Skeletal muscle satellite cell (primary cell): ENCODE measurements around the gene KIF5C. TPM values are rescaled to one million over a fixed set of nuclear protein-coding genes. Genes with fewer than 3 reads are reported as not detected.
"Not testable (repeated sequence)": the region's sequence is repeated elsewhere in the genome, so short reads cannot be mapped to it uniquely, and the experiment has no call there.

Source experiments
- H3K27me3 ChIP-seq: 2 replicates; pipeline ENCODE4 v1.7.0; 2013; ENCODE audit warnings: low read length; ENCODE audit not compliant: control insufficient read depth, insufficient read depth
- H3K36me3 ChIP-seq: 2 replicates; pipeline ENCODE4 v1.7.0; 2013; ENCODE audit warnings: mild to moderate bottlenecking, control low read depth, low read length; ENCODE audit not compliant: insufficient read depth
- H3K4me1 ChIP-seq: 2 replicates; pipeline ENCODE4 v1.7.0; 2013; ENCODE audit warnings: low read length; ENCODE audit not compliant: control insufficient read depth, insufficient read depth
- H3K4me2 ChIP-seq: 2 replicates; pipeline ENCODE4 v1.7.0; 2013; ENCODE audit warnings: mild to moderate bottlenecking, low read length
- H3K4me3 ChIP-seq: 2 replicates; pipeline ENCODE4 v1.7.0; 2013; ENCODE audit warnings: low read length
- H3K9ac ChIP-seq: 2 replicates; pipeline ENCODE4 v1.7.0; 2013; ENCODE audit warnings: mild to moderate bottlenecking, low read depth, low read length, moderate library complexity
- H3K9me3 ChIP-seq: replicated peaks from 2 replicates; pipeline ENCODE4 v1.7.0; 2013; ENCODE audit warnings: mild to moderate bottlenecking, control low read depth, low read length
- total RNA-seq: library from RNA; depleted of rRNA; stranded (reverse); fragments of >200 nt; gene quantifications from 2 replicates; pipeline ENCODE4 v1.2.3, GENCODE V29; 2012; rRNA removed

KIF5C gene
- under 0.01 and 0.51 TPM in 2 replicates for total RNA-seq

GRCh38 chr2:148874868-148875341 lies at the start of gene KIF5C:
TSS of gene KIF5C (plus strand) at chr2:148875227. CDS start at chr2:148875618, 391 bp downstream.
- Histone ChIP-seq H3K4me1 (peaks cover 4% of the 10 kb centered on the region), H3K27me3 (peaks cover 36% of the 10 kb centered on the region), H3K36me3 (no peaks in the 10 kb centered on the region), H3K4me3 (peak within 1 kb of the TSS; percentile 62), H3K4me2 (peak within 1 kb of the TSS; percentile 79), H3K9me3 (no peaks in the 10 kb centered on the region), H3K9ac (no peak within 1 kb of the TSS)

DNA sequence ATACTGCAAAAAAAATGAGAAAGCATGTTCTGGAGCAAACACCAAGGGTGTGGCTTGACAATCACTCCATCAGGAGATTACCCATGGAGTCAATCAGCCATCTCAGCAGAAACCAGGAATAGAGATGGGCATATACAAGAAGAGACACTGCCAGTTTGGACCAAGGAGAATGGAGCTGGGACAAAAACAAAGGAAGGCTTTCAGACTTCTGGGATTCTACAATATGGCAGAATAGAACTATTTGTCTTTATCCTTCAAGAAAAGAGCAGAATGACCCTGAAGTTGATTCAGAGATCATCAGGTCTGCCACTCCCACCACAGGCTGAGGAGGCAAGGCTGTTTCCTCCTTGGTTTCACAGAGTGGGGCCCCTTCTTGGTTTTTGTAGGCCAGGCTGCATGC lies 48.2 kb upstream of the KIF5C start:
- Histone ChIP-seq H3K27me3 (peaks cover 10% of the 10 kb centered on the region), H3K9ac (no peak overlapping the region), H3K9me3 (no peaks in the 10 kb centered on the region), H3K36me3 (no peaks in the 10 kb centered on the region), H3K4me2 (no peak overlapping the region), H3K4me3 (no peak overlapping the region), H3K4me1 (no peaks in the 10 kb centered on the region)

GRCh38 chr2:148828941-148829340 lies 46.1 kb upstream of the KIF5C start:
- Histone ChIP-seq H3K9me3 (no peaks in the 10 kb centered on the region), H3K36me3 (no peaks in the 10 kb centered on the region), H3K9ac (no peak overlapping the region), H3K4me1 (no peaks in the 10 kb centered on the region), H3K4me3 (no peak overlapping the region), H3K4me2 (no peak overlapping the region), H3K27me3 (peaks cover 18% of the 10 kb centered on the region)

GRCh38 chr2:148829618-148830017 lies 45.4 kb upstream of the KIF5C start:
- Histone ChIP-seq H3K27me3 (peaks cover 18% of the 10 kb centered on the region), H3K36me3 (no peaks in the 10 kb centered on the region), H3K4me3 (no peak overlapping the region)

GRCh38 chr2:148832637-148833036 lies 42.4 kb upstream of the KIF5C start:
- Histone ChIP-seq H3K9ac (no peak overlapping the region), H3K9me3 (no peaks in the 10 kb centered on the region), H3K4me3 (no peak overlapping the region), H3K36me3 (no peaks in the 10 kb centered on the region), H3K27me3 (peaks cover 18% of the 10 kb centered on the region), H3K4me2 (no peak overlapping the region), H3K4me1 (no peaks in the 10 kb centered on the region)

More at GRCh38 chr2:148829618-148830017, 45.4 kb upstream of the KIF5C start:
- H3K4me1 ChIP-seq: no peaks in the 10 kb centered on the region
- H3K4me2 ChIP-seq: no peak overlapping the region
- no peaks in the 10 kb centered on the region for H3K9me3 ChIP-seq
- no peak overlapping the region for H3K9ac ChIP-seq

GRCh38 chr2:148842050-148842449 lies 33.0 kb upstream of the KIF5C start:
- Histone ChIP-seq H3K4me2 (no peak overlapping the region), H3K9ac (no peak overlapping the region), H3K9me3 (no peaks in the 10 kb centered on the region), H3K27me3 (no peaks in the 10 kb centered on the region), H3K4me1 (no peaks in the 10 kb centered on the region), H3K36me3 (no peaks in the 10 kb centered on the region), H3K4me3 (no peak overlapping the region)

DNA sequence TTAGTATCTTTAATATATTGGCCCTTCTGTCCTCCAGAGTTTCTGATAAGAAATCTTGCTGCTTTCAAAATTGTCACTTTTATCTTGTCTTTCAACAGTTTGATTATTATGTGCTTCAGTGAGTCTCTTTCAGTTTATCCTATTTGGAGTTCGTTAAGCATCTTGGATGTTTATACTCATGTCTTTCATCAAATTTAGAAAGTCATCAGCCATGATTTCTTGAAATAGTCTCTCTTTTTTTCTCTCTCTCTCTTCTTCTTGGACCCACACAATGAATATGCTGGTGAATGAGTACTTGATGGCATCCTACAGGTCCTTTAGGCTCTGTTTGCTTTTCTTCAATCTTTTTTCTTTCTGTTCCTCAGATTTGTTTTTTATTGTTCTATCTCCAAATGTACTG lies 26.9 kb upstream of the KIF5C start:
- no peak overlapping the region for H3K4me3 ChIP-seq
- no peak overlapping the region for H3K9ac ChIP-seq
- peaks cover 14% of the 10 kb centered on the region for H3K27me3 ChIP-seq
- H3K4me1 ChIP-seq: no peaks in the 10 kb centered on the region
- no peaks in the 10 kb centered on the region for H3K9me3 ChIP-seq
- no peak overlapping the region for H3K4me2 ChIP-seq
- no peaks in the 10 kb centered on the region for H3K36me3 ChIP-seq

- H3K4me1 ChIP-seq: no peaks in the 10 kb centered on the region
- H3K4me2 ChIP-seq: no peak overlapping the region
- H3K27me3 ChIP-seq: peaks cover 14% of the 10 kb centered on the region
- no peaks in the 10 kb centered on the region for H3K9me3 ChIP-seq
- H3K36me3 ChIP-seq: no peaks in the 10 kb centered on the region
- H3K9ac ChIP-seq: no peak overlapping the region
- H3K4me3 ChIP-seq: no peak overlapping the region
Measured at GRCh38 chr2:148853458-148853857, 21.6 kb upstream of the KIF5C start.

DNA sequence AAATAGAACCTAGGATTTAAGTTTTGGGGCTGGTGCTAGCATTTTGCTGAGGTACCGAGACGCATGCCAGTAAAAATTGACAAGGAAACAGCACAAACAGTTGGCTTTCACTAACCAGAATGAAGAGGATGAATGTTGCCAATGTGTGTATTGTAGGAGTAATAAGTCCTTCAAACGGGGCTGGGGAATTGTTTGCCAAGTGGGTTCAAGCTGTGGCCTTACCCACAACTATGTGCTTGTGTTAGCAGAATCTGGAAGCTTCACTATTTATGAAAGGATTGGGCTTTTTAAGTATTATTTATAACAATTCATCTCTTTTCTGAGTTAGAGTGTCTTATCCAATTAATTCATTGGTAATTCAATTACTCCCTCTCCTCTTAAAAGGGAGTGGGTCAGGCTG lies 15.0 kb upstream of the KIF5C start:
- H3K4me2 ChIP-seq: no peak overlapping the region
- H3K4me3 ChIP-seq: no peak overlapping the region
- H3K9ac ChIP-seq: no peak overlapping the region
- H3K36me3 ChIP-seq: no peaks in the 10 kb centered on the region
- no peaks in the 10 kb centered on the region for H3K4me1 ChIP-seq
- H3K9me3 ChIP-seq: no peaks in the 10 kb centered on the region
- H3K27me3 ChIP-seq: peaks cover 15% of the 10 kb centered on the region

- Histone ChIP-seq H3K9me3 (no peaks in the 10 kb centered on the region), H3K36me3 (no peaks in the 10 kb centered on the region), H3K9ac (no peak overlapping the region), H3K27me3 (peaks cover 15% of the 10 kb centered on the region), H3K4me3 (no peak overlapping the region), H3K4me2 (no peak overlapping the region), H3K4me1 (no peaks in the 10 kb centered on the region)
Measured at GRCh38 chr2:148861367-148861766, 13.7 kb upstream of the KIF5C start.

DNA sequence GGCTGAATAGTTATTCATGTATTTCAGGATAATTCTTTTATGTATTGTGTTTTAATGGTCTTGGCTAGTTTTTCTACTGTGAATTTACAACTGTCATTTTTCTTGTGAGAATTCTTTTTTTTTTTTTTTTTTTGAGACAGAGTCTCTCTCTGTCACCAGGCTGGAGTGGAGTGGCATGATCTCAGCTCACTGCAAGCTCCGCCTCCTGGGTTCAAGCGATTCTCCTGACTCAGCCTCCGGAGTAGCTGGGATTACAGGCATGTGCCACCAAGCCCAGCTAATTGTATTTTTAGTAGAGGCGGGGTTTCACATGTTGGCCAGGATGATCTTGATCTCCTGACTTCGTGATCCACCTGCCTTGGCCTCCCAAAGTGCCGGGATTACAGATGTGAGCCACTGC lies 12.5 kb upstream of the KIF5C start:
- not testable (repeated sequence) for H3K4me1 ChIP-seq, H3K4me2 ChIP-seq, H3K4me3 ChIP-seq, H3K9me3 ChIP-seq, H3K36me3 ChIP-seq, H3K9ac ChIP-seq
- peaks cover 21% of the 10 kb centered on the region for H3K27me3 ChIP-seq

DNA sequence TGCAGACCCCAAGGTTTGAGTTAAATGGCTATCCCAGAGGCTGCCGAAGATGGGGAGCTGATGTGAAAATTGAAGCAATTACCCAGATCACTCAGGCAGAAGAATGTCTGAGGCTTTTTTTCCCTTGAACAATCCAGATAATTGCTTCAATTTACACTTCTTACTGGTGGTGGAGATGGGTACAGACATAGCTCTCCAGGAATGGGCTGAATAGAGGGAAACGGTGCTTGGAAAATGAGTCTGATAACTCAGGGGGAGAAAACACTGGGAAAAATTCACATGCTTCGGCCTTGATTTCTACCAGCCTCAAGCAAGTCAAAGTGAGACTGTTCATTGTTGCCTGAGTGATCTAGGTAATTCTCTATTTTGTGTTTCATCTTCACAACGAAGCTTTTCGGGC lies 9.5 kb upstream of the KIF5C start:
- Histone ChIP-seq H3K4me1 (no peaks in the 10 kb centered on the region), H3K4me2 (no peak overlapping the region), H3K4me3 (no peak overlapping the region), H3K9ac (no peak overlapping the region), H3K36me3 (no peaks in the 10 kb centered on the region), H3K9me3 (no peaks in the 10 kb centered on the region), H3K27me3 (peaks cover 22% of the 10 kb centered on the region)
